Peyer's patch (tissue), 4 donors: Measurements from ENCODE around the gene KLHL17. TPM values are rescaled to one million over a fixed set of nuclear protein-coding genes. Genes with fewer than 3 reads are reported as not detected.

ENCODE experiments used
- DNase-seq, 3 donors: peaks; one replicate each; pipeline ENCODE4 v3.0.0-alpha.2; 2017 to 2019
- H3K27ac ChIP-seq, 4 donors: fragments of 200-600 bp; sonication (generic); one replicate each; pipeline ENCODE4 v1.5.1; 2016 to 2019
- H3K27me3 ChIP-seq, 2 donors: fragments of 200-600 bp; sonication (generic); one replicate each; pipeline ENCODE4 v1.5.1; 2019
- H3K36me3 ChIP-seq, 3 donors: fragments of 200-600 bp; sonication (generic); one replicate each; pipeline ENCODE4 v1.5.1; 2016 to 2019
- H3K4me1 ChIP-seq, 4 donors: fragments of 200-600 bp; sonication (generic); one replicate each; pipeline ENCODE4 v1.5.1; 2016 to 2019
- H3K4me3 ChIP-seq, 4 donors: fragments of 200-600 bp; sonication (generic); 1 replicate in 3 of 4; 2 replicates in 1 of 4; pipeline ENCODE4 v1.5.1; 2016 to 2019; ENCODE audit warnings: mild to moderate bottlenecking in 1 of 4
- H3K9me3 ChIP-seq, 4 donors: fragments of 200-600 bp; sonication (generic); one replicate each; pipeline ENCODE4 v1.5.1; 2016 to 2019; ENCODE audit warnings: mild to moderate bottlenecking in 1 of 4
- POLR2A ChIP-seq, 2 donors: fragments of 450-650 bp; IDR thresholded peaks; one replicate each; pipeline ENCODE4 v1.5.1; 2017; ENCODE audit warnings: antibody characterized with exemption in 2 of 2, mild to moderate bottlenecking in 2 of 2, moderate library complexity in 2 of 2
- total RNA-seq, 4 donors: library from RNA; depleted of rRNA; stranded (reverse); fragments of >200 nt; gene quantifications; one replicate each; pipeline ENCODE4 v1.1.0, GENCODE V29; 2016
- TF ChIP-seq, protein P1 (sequence below), 6 experiments: fragments of 450-650 bp in 4 of 6; fragments of 200-600 bp in 2 of 6; sonication (generic) in 1 of 6; IDR thresholded peaks; one replicate each; pipeline ENCODE4 v1.5.1; 2017 to 2019; ENCODE audit warnings: antibody characterized with exemption in 6 of 6, mild to moderate bottlenecking in 3 of 6, moderate library complexity in 1 of 6

KLHL17 gene
- total RNA-seq, 4 donors from 2014 or later: 14.9 to 17.0 (median 15.8) TPM

DNA sequence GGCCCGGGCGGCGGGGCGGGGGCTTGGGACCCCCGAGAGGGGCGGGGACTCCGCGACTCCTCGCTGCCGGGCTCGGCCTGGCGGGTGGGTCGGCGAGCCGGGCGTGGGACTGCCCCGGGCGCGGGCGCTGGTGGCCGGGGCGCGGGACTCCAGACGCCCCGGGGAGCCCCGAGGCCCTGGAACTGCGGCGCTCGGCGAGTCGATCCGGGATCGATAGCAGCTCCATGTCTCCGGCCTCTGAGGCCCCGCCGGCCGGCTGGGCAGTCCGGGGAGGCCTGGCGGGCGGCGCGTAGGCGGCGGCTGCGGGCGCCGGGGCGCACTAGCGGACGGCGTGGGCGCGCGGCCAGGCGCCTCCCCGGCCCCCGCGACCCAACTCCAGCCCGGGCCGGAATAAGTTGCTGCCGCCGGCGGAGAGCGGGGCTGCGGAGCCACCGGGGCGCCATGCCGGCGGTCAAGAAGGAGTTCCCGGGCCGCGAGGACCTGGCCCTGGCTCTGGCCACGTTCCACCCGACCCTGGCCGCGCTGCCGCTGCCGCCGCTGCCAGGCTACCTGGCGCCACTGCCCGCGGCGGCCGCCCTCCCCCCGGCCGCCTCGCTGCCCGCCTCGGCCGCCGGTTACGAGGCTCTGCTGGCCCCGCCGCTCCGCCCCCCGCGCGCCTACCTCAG, 36.3 kb upstream of the KLHL17 start:
- H3K4me3 ChIP-seq: peak overlapping the region; percentile 17 to 57 (median 54)
- H3K27ac ChIP-seq: peak overlapping the region in 1 of 4 donors; percentile 49
- H3K4me1 ChIP-seq: peaks cover 0 to 55% (median 24%) of the 10 kb centered on the region in 4 donors
- H3K27me3 ChIP-seq: peaks cover 0 to 59% of the 10 kb centered on the region in 2 donors
- no peaks in the 10 kb centered on the region for H3K36me3 ChIP-seq
- no peaks in the 10 kb centered on the region for H3K9me3 ChIP-seq
- TF ChIP-seq, protein P1, sequence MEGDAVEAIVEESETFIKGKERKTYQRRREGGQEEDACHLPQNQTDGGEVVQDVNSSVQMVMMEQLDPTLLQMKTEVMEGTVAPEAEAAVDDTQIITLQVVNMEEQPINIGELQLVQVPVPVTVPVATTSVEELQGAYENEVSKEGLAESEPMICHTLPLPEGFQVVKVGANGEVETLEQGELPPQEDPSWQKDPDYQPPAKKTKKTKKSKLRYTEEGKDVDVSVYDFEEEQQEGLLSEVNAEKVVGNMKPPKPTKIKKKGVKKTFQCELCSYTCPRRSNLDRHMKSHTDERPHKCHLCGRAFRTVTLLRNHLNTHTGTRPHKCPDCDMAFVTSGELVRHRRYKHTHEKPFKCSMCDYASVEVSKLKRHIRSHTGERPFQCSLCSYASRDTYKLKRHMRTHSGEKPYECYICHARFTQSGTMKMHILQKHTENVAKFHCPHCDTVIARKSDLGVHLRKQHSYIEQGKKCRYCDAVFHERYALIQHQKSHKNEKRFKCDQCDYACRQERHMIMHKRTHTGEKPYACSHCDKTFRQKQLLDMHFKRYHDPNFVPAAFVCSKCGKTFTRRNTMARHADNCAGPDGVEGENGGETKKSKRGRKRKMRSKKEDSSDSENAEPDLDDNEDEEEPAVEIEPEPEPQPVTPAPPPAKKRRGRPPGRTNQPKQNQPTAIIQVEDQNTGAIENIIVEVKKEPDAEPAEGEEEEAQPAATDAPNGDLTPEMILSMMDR (IDR thresholded peaks at IDR 0.05): no peak
- no peak for TF ChIP-seq POLR2A (IDR thresholded peaks at IDR 0.05)
- no peak for DNase-seq

DNA sequence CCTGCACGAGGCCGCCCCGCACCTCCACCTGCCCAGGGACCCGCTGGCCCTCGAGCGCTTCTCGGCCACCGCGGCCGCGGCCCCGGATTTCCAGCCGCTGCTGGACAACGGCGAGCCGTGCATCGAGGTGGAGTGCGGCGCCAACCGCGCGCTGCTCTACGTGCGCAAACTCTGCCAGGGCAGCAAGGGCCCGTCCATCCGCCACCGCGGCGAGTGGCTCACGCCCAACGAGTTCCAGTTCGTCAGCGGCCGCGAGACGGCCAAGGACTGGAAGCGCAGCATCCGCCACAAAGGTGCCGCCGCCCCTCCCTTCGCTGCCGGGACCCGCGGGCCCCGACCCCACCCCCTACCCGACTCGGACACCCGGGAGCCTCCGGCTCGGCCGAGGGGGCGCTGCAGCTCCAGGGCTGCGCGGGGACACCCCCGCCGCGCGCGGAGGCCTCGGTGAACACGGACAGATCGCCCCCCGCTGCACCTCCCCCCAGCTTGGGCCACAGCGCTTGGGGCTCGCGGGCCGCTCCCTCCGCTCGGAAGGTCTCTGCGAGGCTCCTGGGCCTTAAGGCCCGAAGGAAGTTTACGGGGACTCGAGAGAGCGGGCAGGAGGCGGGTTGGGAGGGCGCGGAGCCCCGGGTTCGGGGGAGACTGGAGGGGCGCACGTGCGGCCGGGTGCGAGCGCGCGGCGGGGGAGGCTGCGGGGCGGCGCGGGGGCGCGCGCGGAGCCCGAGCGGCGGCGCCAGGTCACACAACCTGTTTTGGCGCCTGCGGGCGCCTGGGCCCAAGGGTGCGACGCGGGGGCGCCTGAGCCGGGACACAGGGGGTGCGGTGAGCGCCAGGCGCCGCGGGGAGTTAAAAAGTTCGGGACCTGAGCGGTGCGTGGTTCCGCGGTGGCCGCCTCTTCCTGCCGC, 35.5 kb upstream of the KLHL17 start:
- Histone ChIP-seq H3K4me1 (peaks cover 0 to 53% (median 24%) of the 10 kb centered on the region in 4 donors), H3K4me3 (peak overlapping the region; percentile 14 to 57 (median 54)), H3K9me3 (no peaks in the 10 kb centered on the region), H3K27me3 (peaks cover 0 to 54% of the 10 kb centered on the region in 2 donors), H3K27ac (peak overlapping the region in 1 of 4 donors; percentile 49), H3K36me3 (no peaks in the 10 kb centered on the region)
- TF ChIP-seq, protein P1 (IDR thresholded peaks at IDR 0.05): no peak
- no peak for TF ChIP-seq POLR2A (IDR thresholded peaks at IDR 0.05)
- no peak for DNase-seq

DNA sequence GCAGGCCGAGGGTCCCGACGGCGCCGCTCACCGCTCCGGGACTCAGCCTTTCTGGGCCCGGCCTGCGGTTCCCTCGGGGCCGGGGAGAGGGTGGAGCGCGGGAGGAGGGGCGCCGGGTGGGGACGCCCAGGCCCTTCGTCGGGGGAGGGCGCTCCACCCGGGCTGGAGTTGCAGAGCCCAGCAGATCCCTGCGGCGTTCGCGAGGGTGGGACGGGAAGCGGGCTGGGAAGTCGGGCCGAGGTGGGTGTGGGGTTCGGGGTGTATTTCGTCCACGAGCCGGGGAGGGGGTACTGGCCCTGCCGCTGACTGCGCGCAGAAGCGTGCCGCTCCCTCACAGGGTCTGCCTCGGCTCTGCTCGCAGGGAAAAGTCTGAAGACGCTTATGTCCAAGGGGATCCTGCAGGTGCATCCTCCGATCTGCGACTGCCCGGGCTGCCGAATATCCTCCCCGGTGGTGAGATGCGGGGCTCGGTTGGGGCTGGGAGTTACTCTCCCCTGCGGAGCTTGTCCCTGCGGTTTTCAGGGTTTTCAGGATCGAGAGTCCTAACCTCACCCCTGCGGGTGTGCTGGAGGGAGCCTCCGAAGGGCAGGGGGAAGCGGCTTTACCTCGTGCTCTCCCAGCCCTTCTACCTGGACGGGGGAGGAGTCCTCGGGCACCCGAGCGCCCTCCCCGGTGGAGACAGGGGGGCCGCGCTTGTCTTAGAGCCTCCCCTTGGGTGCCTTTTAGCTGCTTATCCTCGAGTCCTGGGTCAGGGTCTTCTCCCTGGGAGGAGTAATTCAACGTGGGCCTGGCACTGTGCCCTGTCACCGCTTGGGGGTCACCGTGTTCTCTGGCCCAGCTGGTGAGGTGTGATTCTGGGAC, 34.6 kb upstream of the KLHL17 start:
- H3K4me3 ChIP-seq: peak overlapping the region in 3 of 4 donors; percentile 50 to 57 (median 57)

DNA sequence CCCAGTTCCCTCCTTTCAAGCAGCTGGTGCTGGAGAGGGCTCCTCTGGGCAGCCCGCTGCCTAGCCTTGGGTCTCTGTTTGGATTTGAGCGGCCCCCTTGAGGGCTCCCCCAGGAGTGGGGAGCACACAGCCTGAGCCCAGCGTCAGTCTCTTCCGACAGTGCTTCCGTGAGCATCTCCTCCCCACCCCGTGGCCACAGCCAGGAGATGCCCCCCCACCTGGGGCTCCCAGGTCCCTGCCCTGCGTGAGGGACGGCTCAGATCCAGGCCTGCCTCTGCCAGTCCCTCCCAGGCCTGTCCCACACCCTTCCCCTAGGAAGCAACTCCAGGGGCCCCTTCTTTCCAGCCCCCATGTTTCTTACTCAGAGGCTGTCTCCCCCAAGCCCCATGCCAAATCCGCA, 33.1 kb upstream of the KLHL17 start:
- Histone ChIP-seq H3K4me1 (peaks cover 0 to 35% (median 18%) of the 10 kb centered on the region in 4 donors), H3K36me3 (no peaks in the 10 kb centered on the region), H3K9me3 (no peaks in the 10 kb centered on the region), H3K4me3 (no peak overlapping the region), H3K27me3 (peaks cover 0 to 42% of the 10 kb centered on the region in 2 donors), H3K27ac (no peak overlapping the region)
- DNase-seq: no peak
- TF ChIP-seq, protein P1 (IDR thresholded peaks at IDR 0.05): no peak
- TF ChIP-seq POLR2A (IDR thresholded peaks at IDR 0.05): no peak

More for the DNA sequence above, 34.6 kb upstream of the KLHL17 start:
- TF ChIP-seq, protein P1 (IDR thresholded peaks at IDR 0.05): no peak
- no peak for TF ChIP-seq POLR2A (IDR thresholded peaks at IDR 0.05)
- H3K9me3 ChIP-seq: no peaks in the 10 kb centered on the region
- no peak for DNase-seq
- peaks cover 0 to 48% of the 10 kb centered on the region in 2 donors for H3K27me3 ChIP-seq
- no peaks in the 10 kb centered on the region for H3K36me3 ChIP-seq
- H3K4me1 ChIP-seq: peaks cover 0 to 44% (median 19%) of the 10 kb centered on the region in 4 donors
- peak overlapping the region in 1 of 4 donors; percentile 49 for H3K27ac ChIP-seq

DNA sequence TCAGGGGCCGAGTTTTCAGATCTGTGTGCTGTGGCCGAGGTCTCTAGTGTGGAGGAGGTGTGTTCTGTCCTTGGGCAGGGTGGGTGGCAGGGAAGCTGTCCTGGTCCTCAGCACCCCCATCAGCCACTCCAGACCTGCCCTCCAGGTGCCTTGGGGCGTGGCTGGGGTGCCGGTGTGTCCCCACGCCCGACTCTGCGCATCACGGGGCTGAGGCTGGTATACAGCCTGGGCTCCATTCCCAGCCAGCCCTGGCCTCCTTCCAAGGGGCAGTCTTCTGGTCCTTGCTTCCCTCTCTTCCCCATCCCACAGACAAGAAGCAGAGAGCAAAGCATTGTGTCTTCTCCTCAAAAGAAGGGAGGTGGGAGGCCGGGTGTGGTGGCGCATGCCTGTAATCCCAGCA, 32.6 kb upstream of the KLHL17 start:
- no peak overlapping the region for H3K4me3 ChIP-seq
- H3K36me3 ChIP-seq: no peaks in the 10 kb centered on the region
- peaks cover 0 to 31% (median 18%) of the 10 kb centered on the region in 4 donors for H3K4me1 ChIP-seq
- peaks cover 0 to 40% of the 10 kb centered on the region in 2 donors for H3K27me3 ChIP-seq
- no peaks in the 10 kb centered on the region for H3K9me3 ChIP-seq
- TF ChIP-seq, protein P1 (IDR thresholded peaks at IDR 0.05): no peak
- no peak for TF ChIP-seq POLR2A (IDR thresholded peaks at IDR 0.05)
- DNase-seq: no peak
- H3K27ac ChIP-seq: no peak overlapping the region
